ENCODE measurements around the gene RUFY1. TPM values are rescaled to one million over a fixed set of nuclear protein-coding genes. Genes with fewer than 3 reads are reported as not detected.

The RUFY1 gene
- polyA plus RNA-seq, 3 donors from 2014 or later, result 20.0 to 37.4 (median 25.9) TPM

DNA sequence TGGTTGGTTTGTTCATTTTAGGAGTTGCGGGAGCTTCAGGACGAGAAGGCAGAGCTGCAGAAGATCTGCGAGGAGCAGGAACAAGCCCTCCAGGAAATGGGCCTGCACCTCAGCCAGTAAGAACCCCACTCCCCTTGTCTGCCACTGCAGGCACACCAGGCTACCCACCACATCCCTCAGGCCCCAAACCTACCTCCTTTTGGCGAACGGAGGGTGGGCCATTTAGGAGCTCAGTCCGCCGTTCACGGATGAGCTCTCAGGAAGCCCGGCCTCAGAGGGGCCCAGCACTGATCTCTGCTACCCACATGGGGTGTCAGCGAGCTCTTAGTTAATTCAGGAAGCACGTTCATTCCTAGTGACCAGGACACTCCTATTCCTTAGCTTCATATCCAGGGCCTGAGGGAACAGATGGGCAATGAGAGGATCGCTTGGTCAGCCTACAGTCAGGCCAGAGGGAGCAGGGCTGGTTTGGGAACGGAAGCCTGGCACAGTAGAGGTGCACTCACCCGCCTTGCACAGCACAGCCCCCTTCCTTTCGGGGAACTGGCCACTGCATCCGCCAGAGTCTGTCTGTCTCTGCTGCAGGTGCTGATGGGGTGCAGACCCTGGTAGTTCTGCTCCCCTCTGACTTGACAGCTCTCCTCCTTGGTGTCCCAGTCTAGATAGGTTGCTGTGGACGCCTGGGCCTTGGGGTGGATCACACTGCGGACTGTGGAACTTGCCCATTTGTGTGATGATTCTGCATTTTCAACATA is 51.7 kb downstream of the RUFY1 start:
- H3K4me1 Mint-ChIP-seq, result no peaks in the 10 kb centered on the region
- no peak for DNase-seq
- H3K27ac Mint-ChIP-seq, result no peak overlapping the region
- H3K4me3 Mint-ChIP-seq, result peak overlapping the region in 1 of 5 donors; percentile 8
- no peaks in the 10 kb centered on the region for H3K9me3 Mint-ChIP-seq
- peaks cover 3 to 28% (median 12%) of the 10 kb centered on the region in 3 donors for H3K36me3 Mint-ChIP-seq
- H3K27me3 Mint-ChIP-seq (ENCODE audit: low read depth in 3 of 3), result peaks cover 0 to 3% (median 2%) of the 10 kb centered on the region in 3 donors

DNA sequence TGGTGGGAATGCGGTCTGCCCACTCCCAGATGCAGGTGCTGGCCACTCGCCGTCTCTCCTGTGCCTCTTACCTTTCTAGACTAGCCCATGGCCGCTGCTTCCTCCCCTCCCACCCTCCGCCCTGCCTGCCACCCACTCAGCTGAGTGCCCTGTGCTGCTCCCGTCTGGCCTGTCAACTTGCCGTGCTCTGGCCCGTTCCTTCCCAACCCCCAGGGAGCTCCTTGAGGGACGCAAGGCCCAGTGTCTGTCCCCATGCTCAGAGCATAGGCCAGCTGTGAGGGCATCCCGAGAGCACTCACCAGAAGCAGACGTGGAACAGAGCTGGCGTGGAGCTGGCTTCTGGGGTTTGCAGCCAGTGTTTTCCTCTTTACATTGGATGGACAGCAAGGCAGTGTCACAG is 53.0 kb downstream of the RUFY1 start:
- H3K36me3 Mint-ChIP-seq, result peaks cover 3 to 28% (median 12%) of the 10 kb centered on the region in 3 donors
- no peaks in the 10 kb centered on the region for H3K9me3 Mint-ChIP-seq
- DNase-seq, result no peak
- H3K4me3 Mint-ChIP-seq, result no peak overlapping the region
- peaks cover 0 to 2% of the 10 kb centered on the region in 2 donors for H3K4me1 Mint-ChIP-seq
- peaks cover 2 to 3% (median 3%) of the 10 kb centered on the region in 3 donors for H3K27me3 Mint-ChIP-seq (ENCODE audit: low read depth in 3 of 3)
- no peak overlapping the region for H3K27ac Mint-ChIP-seq

DNA sequence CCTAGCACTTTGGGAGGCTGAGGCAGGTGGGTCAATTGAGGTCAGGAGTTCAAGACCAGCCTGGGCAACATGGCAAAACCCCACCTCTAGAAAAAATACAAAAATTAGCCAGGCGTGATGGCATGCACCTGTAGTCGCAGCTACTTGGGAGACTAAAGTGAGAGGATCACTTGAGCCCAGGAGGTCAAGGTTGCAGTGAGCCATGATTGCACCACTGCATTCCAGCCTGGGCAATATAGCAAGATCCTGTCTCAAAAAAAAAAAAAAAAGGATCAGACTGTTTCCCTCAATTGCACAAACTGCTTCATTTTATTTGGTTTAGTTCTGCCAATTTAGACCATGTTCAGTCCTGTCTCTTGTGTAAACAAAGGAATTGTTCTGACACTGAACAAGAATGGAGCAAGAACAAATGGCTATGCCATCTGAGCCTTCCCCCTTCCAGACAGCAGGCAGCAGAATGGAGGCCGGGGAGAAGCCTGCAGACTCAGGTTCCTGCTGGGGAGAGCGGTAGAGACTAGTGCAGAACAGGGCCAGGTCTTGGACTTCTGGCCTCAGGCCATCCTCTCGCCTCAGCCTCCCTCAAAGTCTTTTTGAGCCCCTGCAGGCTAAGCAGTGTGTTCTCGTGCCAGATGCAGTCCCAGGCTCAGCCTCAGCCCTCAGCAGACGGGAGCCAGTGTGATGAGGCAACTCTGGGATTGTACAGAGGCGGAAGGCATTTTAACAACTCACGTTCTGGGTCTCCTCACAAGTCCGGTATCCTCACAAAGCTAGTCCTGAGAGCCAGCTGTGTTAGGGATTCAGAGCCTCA is 54.9 kb downstream of the RUFY1 start:
- H3K36me3 Mint-ChIP-seq, result peaks cover 0 to 29% (median 12%) of the 10 kb centered on the region in 3 donors
- H3K9me3 Mint-ChIP-seq, result no peaks in the 10 kb centered on the region
- peaks cover 5 to 13% (median 8%) of the 10 kb centered on the region in 3 donors for H3K27me3 Mint-ChIP-seq (ENCODE audit: low read depth in 3 of 3)
- H3K4me3 Mint-ChIP-seq, result no peak overlapping the region
- peaks cover 9% of the 10 kb centered on the region in 2 donors for H3K4me1 Mint-ChIP-seq
- peak overlapping the region in 3 of 6 donors; percentile 2 to 9 (median 7) for H3K27ac Mint-ChIP-seq
- DNase-seq, result no peak

DNA sequence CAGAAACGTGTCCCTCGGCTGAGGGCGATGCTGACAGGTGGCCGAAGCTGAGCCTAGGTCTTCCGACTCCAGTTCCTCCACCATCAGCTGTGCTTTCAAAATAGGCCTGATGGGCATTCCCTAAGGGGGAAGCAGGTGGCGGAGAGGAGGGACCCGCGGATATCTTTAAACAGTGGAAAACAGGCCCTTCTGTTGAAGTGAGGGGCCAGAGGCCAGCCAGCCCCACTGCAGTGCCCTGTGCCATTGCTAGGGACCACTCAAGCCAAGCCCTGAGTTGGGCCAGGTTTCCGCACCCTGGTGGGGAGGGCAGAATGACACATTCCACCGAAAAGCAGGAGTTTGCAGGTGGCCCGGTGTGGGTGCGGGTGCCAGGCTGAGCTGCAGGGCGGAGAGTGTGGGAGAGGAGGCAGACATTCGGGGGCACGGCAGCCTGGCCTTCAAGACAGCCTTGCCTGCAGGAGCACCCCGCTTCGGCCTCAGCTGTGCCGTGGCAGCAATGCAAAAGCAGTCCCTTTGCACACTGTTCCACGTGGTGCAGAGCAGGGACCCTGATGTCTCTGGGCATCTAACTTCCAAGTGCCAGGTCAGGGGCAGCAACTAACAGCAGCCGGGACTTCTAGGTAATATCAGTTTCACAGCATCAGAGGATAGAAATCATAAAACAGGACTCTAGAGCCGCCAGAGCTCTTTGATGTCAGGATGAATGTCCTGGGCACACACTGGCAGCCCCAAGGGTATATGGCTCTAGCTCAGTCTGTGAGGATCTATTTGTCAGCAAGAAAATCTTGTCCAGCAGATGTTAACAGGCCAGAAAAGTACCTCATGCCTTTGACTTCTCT is 55.9 kb downstream of the RUFY1 start:
- no peak overlapping the region for H3K4me3 Mint-ChIP-seq
- peaks cover 9% of the 10 kb centered on the region in 2 donors for H3K4me1 Mint-ChIP-seq
- H3K27me3 Mint-ChIP-seq (ENCODE audit: low read depth in 3 of 3), result peaks cover 4 to 13% (median 8%) of the 10 kb centered on the region in 3 donors
- peak overlapping the region in 5 of 6 donors; percentile 2 to 49 (median 16) for H3K27ac Mint-ChIP-seq
- DNase-seq, result no peak
- H3K9me3 Mint-ChIP-seq, result no peaks in the 10 kb centered on the region
- H3K36me3 Mint-ChIP-seq, result peaks cover 0 to 35% (median 12%) of the 10 kb centered on the region in 3 donors

DNA sequence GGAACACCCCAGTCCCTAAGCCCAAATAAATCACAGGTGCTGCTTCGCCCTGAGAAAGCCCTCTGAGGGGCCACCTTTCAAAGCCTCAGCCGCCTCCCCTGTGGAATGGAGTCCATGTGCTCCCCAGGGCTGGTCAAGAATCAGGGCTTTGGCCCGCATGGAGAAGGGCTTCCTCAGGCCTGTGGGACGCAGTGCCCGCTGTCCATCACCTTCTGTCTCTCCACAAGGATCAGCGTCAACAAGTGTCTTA is 56.5 kb downstream of the RUFY1 start:
- Mint-ChIP-seq H3K4me3 (no peak overlapping the region), H3K4me1 (peaks cover 11 to 13% of the 10 kb centered on the region in 2 donors), H3K36me3 (peaks cover 2 to 38% (median 16%) of the 10 kb centered on the region in 3 donors), H3K27ac (peak overlapping the region in 2 of 6 donors; percentile 22 to 57), H3K27me3 (ENCODE audit: low read depth in 3 of 3) (peaks cover 8 to 13% (median 9%) of the 10 kb centered on the region in 3 donors), H3K9me3 (no peaks in the 10 kb centered on the region)
- DNase-seq, result no peak

DNA sequence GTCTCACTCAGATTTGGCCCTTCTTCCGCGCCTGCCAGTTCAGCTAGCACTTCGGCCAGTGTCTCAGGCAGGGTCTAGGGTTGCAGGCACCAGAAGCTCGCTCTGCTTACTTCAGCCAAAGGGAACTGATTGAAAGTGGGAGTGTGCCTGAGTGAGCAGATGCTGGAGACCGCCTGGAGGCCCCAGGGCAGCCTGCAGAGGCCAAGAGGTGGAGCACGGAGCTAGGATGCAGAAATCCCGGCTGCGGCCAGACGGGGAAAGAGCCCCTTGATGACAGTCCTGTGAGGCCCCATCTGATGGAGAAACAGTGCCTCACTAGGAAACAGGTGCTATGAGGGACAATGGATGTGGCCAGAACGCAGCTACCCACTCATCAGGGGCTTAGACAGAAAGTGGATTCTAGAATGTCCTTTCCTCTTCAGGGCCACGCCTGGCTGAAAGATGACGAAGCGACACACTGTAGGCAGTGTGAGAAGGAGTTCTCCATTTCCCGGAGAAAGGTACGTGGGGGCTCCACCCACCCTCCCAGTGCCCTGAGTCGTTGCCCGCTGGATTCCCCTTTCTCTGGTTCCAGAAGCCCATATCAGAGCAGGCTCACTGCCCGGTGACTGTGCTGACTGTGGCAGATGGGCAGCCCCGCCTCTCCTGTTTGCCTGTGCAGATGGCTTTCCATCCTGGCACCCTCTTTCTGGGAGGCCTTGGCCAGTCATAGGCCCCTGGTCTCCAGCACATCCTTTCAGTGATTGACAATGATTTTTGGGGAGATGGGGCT is 57.0 kb downstream of the RUFY1 start:
- Mint-ChIP-seq H3K27me3 (ENCODE audit: low read depth in 3 of 3) (peaks cover 10 to 15% (median 10%) of the 10 kb centered on the region in 3 donors), H3K9me3 (no peaks in the 10 kb centered on the region), H3K36me3 (peaks cover 5 to 40% (median 18%) of the 10 kb centered on the region in 3 donors), H3K4me3 (no peak overlapping the region), H3K27ac (peak overlapping the region; percentile 24 to 83 (median 66)), H3K4me1 (peaks cover 12 to 16% of the 10 kb centered on the region in 2 donors)
- DNase-seq, result no peak

DNA sequence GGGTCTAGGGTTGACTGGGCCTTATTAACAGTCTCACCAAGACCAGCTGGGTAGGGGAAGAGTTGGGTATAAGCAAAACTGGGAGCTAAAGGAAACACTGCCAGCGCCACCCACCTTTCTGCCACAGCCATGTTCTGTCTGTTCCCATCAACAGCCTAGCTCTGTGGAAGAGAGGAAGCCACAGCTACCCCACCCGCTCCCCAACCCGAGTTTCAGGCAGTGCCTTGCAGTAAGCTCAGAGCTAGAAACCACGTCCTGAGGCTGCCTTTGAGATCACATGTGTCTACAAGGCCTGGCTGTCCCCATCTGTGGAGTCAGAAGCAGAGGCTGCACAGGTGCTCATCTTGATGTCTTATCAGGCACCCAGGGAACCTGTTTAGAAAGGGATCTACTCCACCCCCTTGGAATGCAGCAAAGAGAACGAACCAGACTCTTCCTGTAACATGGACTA is 57.8 kb downstream of the RUFY1 start:
- peaks cover 10 to 23% (median 13%) of the 10 kb centered on the region in 3 donors for H3K27me3 Mint-ChIP-seq (ENCODE audit: low read depth in 3 of 3)
- peak overlapping the region; percentile 24 to 81 (median 66) for H3K27ac Mint-ChIP-seq
- no peaks in the 10 kb centered on the region for H3K9me3 Mint-ChIP-seq
- H3K36me3 Mint-ChIP-seq, result peaks cover 11 to 42% (median 24%) of the 10 kb centered on the region in 3 donors
- H3K4me1 Mint-ChIP-seq, result peaks cover 17 to 22% of the 10 kb centered on the region in 2 donors
- DNase-seq, result no peak
- no peak overlapping the region for H3K4me3 Mint-ChIP-seq

DNA sequence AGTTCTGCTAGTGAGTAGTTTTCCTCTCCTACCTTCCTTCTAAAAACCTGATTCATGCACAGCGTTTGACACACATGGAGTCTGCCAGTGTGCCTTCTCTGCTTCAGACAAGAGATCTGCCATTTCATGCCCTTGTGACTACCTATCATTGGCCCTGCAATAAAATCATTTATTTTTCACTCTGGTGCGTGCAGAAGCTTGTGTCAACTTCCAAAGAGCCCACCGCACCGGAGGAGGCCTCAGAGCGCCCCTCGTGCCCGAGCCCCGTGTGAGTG is 59.4 kb downstream of the RUFY1 start:
- DNase-seq, result no peak
- H3K9me3 Mint-ChIP-seq, result no peaks in the 10 kb centered on the region
- H3K4me3 Mint-ChIP-seq, result no peak overlapping the region
- H3K36me3 Mint-ChIP-seq, result peaks cover 20 to 54% (median 39%) of the 10 kb centered on the region in 3 donors
- peaks cover 25 to 39% of the 10 kb centered on the region in 2 donors for H3K4me1 Mint-ChIP-seq
- H3K27ac Mint-ChIP-seq, result peak overlapping the region in 5 of 6 donors; percentile 25 to 71 (median 69)
- peaks cover 12 to 34% (median 22%) of the 10 kb centered on the region in 3 donors for H3K27me3 Mint-ChIP-seq (ENCODE audit: low read depth in 3 of 3)

DNA sequence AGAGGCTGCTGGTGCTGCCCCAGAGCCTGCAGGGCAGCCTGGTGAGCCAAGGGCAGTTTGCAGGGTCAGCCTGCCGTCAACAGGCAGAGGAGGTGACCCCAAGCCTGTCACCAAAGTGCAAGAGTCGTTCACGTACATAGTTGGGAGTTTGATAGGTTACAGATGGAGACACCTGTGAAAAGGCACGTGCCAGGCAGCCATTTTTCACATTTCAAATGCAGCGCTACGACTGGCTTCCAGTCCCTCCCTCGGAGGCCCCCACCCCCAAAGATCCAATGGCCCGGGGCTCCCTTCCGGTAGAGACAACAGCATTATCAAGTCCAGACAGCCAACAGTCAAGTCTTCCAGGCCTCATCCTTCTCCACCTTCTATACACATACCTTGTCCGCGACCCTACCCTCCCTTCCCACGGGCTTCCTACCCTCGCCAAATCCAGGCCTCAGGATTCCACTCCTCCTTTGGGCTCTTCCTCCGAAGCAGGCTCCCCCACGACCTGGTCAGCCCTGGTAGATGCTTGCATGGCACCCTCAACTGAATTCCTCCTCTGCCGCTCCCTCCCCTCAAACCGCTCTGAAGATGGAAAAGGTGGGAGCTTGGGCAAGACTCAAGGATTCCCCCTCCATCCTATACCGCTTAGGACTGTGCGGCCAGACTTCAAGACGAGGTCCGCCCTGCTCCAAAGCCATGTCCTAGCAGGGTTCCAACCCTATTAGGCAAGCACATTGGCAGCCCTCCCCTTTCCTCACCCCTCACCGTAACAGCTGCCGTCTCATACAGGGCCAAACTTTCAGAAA is 60.0 kb downstream of the RUFY1 start:
- Mint-ChIP-seq H3K9me3 (no peaks in the 10 kb centered on the region), H3K36me3 (peaks cover 20 to 58% (median 41%) of the 10 kb centered on the region in 3 donors), H3K27me3 (ENCODE audit: low read depth in 3 of 3) (peaks cover 12 to 36% (median 24%) of the 10 kb centered on the region in 3 donors), H3K27ac (peak overlapping the region in 4 of 6 donors; percentile 16 to 70 (median 47)), H3K4me3 (no peak overlapping the region), H3K4me1 (peaks cover 25 to 42% of the 10 kb centered on the region in 2 donors)
- DNase-seq, result no peak

DNA sequence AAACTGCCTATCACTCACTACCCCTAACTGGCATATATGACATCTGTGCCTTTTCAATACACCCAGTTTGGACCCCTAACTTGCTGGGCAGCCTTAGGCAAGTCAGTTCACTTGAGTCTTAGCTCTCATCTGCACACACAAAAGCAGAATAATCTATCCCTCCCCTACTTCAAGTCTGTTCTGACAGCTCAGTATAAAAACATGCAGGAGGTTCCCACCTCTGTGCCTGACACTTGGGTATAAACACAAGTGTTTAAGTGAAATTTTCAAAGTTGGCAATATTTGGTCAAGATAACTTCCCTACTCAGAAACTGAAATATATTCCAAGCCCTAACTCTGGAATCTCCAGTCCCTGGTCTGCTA is 60.5 kb downstream of the RUFY1 start:
- peaks cover 23 to 57% (median 43%) of the 10 kb centered on the region in 3 donors for H3K36me3 Mint-ChIP-seq
- peak overlapping the region in 4 of 6 donors; percentile 11 to 70 (median 20) for H3K27ac Mint-ChIP-seq
- H3K9me3 Mint-ChIP-seq, result no peaks in the 10 kb centered on the region
- H3K4me1 Mint-ChIP-seq, result peaks cover 29 to 48% of the 10 kb centered on the region in 2 donors
- DNase-seq, result no peak
- H3K27me3 Mint-ChIP-seq (ENCODE audit: low read depth in 3 of 3), result peaks cover 12 to 40% (median 24%) of the 10 kb centered on the region in 3 donors
- no peak overlapping the region for H3K4me3 Mint-ChIP-seq

DNA sequence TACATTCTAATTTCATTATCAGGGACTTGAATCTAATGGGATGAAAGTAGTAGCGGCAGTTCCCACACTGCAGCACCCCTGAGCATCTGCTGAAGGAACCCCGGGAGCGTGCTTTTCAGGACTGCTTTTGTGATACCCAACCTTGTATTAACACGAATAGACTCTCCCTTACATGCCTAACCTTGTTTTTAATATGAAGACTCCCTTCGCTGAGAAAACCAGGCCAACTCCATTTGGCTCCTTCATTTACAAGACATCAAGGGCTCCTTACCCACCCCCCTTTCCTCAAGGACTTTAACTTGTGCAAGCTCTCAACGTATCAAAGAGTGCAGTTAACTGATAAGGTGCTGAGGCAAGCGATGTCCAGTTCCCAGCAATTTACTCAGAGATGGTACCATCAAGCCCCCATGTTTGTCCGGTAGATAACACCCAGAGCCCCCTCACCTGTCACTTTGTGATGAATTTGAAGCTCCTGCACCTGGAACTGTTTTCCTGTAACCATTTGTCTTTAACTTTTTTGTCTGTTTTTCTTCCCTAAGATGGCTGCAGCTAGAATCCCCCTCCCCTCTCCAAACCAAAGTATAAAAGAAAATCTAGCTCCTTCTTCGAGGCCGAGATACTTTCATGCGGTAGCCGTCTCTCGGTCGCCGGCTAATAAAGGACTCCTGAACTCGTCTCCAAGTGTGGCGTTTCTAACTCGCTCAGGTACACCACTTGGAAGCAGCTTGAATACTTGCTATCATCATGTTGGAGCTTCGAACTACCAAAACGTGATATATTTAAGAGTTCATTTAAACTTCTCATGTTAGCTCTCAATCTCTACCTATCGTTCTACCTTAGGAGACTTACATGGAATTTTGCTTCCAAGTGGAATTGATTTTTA is 62.5 kb downstream of the RUFY1 start:
- no peak for DNase-seq
- Mint-ChIP-seq H3K4me3 (peak overlapping the region in 3 of 5 donors; percentile 20 to 33 (median 30)), H3K9me3 (no peaks in the 10 kb centered on the region), H3K27me3 (ENCODE audit: low read depth in 3 of 3) (peaks cover 12 to 51% (median 26%) of the 10 kb centered on the region in 3 donors), H3K36me3 (peaks cover 25 to 72% (median 60%) of the 10 kb centered on the region in 3 donors), H3K27ac (peak overlapping the region; percentile 59 to 78 (median 62)), H3K4me1 (peaks cover 43 to 67% of the 10 kb centered on the region in 2 donors)

All from immature natural killer cell (primary cell).